ENCODE data around the gene SLC22A17. TPM values are rescaled to one million over a fixed set of nuclear protein-coding genes. Genes with fewer than 3 reads are reported as not detected.

SLC22A17 gene
- total RNA-seq, 1 experiment from 2014 or later: 42.3 TPM

GRCh38 chr14:23365036-23365731 is 12.5 kb upstream of the SLC22A17 start, which contains the start of gene EFS (continued):
- peak; percentile 61; the same call in 1 of the 2 replicates for TF ChIP-seq ZBTB43 (CRISPR knock-in tag; IDR thresholded peaks at IDR 0.05)
- TF ChIP-seq E2F1 (CRISPR knock-in tag; IDR thresholded peaks at IDR 0.05): 0 out of 2 replicates have a peak, but pooled peaks have one; percentile 26
- no peak for TF ChIP-seq ZNF317 (CRISPR knock-in tag; IDR thresholded peaks at IDR 0.05; ENCODE audit: borderline replicate concordance, low read depth)
- TF ChIP-seq, protein P1, sequence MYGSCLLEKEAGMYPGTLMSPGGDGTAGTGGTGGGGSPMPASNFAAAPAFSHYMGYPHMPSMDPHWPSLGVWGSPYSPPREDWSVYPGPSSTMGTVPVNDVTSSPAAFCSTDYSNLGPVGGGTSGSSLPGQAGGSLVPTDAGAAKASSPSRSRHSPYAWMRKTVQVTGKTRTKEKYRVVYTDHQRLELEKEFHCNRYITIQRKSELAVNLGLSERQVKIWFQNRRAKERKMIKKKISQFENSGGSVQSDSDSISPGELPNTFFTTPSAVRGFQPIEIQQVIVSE (CRISPR knock-in tag; IDR thresholded peaks at IDR 0.05; ENCODE audit: borderline replicate concordance): no peak
- TF ChIP-seq ZNF423 (CRISPR knock-in tag; IDR thresholded peaks at IDR 0.05): peak; percentile 9; the same call in 1 of the 2 replicates

DNA sequence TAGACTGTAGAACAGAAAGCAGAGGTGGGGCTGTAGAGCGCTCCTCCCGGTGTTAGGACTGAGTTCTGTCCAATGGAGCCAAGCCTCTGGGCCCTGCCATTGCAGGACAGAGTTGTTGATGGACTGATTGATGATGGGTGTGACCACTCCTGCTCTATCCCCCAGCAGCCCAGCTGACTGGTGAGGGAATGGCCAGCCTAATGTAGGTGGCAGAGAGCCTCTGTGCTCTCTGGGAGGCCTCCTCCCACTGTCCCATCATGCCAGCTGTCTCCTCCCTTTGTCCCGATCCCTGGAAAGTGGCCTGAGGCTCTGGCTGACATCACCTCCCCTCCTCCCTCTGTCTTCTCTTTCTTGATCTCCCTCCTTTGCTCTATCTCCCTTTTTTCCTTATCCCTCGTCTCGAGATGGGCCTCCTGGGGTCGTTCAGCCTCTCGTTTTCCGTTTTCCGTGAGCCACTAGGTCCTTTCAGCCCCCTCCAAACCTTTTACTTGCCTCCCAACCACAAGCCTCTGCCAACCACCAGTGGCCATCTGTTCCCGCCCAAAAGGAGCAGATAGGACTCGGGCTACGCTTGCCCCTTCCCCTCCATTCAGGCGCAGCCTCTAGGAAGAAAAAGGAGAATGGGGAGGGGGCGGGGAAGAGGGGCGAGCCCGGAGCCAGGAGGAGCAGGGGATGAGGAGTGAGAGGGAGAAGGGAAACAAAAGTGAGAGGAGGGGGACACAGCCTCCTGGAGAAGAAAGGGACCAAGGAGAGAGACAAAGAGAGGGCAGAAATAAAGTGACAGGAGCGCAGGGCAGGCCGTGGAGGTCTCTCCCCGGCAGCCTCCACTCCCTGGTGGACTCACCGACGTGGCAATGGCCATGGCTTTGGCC is 11.7 kb upstream of the SLC22A17 start:
- Mint-ChIP-seq H3K36me3 (peaks cover 11% of the 10 kb centered on the region), H3K27ac (peak overlapping the region; percentile 85), H3K4me1 (peaks cover 30% of the 10 kb centered on the region), H3K27me3 (ENCODE audit: low read depth) (peaks cover 34% of the 10 kb centered on the region), H3K9me3 (no peaks in the 10 kb centered on the region), H3K4me3 (peak overlapping the region; percentile 91)
- DNase-seq (ENCODE audit: low spot score) (peak; percentile 53), ATAC-seq (peak; percentile 4)
- ChIA-PET CTCF (interaction anchor here (0.7 to 9.1 kb wide), 8 partner anchors 12 to 101 kb away, joined by 3 to 95 read pairs (median 7); partner anchors contain the start of genes BCL2L2 and SLC22A17), POLR2A (interaction anchor here (1.6 kb wide), 1 partner anchor 12 kb away, joined by 5 read pairs; the partner anchor contains the start of gene SLC22A17)
- TF ChIP-seq STAT6 (CRISPR knock-in tag; conservative IDR thresholded peaks at IDR 0.05; ENCODE audit: low read depth) (0 out of 2 replicates have a peak, but pooled peaks have one; percentile 55), ATF6 (CRISPR knock-in tag; IDR thresholded peaks at IDR 0.05) (no peak), MAX (CRISPR knock-in tag; IDR thresholded peaks at IDR 0.05) (0 out of 2 replicates have a peak, but pooled peaks have one; percentile 7), PREB (CRISPR knock-in tag; IDR thresholded peaks at IDR 0.05; ENCODE audit: borderline replicate concordance) (no peak), OVOL2 (CRISPR knock-in tag; IDR thresholded peaks at IDR 0.05; ENCODE audit: borderline replicate concordance) (no peak), SMAD3 (CRISPR knock-in tag; IDR thresholded peaks at IDR 0.05; ENCODE audit: borderline replicate concordance) (no peak)
- TF ChIP-seq, protein P2, sequence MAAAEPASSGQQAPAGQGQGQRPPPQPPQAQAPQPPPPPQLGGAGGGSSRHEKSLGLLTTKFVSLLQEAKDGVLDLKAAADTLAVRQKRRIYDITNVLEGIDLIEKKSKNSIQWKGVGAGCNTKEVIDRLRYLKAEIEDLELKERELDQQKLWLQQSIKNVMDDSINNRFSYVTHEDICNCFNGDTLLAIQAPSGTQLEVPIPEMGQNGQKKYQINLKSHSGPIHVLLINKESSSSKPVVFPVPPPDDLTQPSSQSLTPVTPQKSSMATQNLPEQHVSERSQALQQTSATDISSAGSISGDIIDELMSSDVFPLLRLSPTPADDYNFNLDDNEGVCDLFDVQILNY (CRISPR knock-in tag; IDR thresholded peaks at IDR 0.05): peak; percentile 35
